Neural cell (in vitro differentiated cells): ENCODE results near the gene COBL. TPM values are rescaled to one million over a fixed set of nuclear protein-coding genes. Genes with fewer than 3 reads are reported as not detected.

ENCODE experiments used
- H2AFZ ChIP-seq: fragments of 200-600, 300-800 bp; sonication (generic), shearing (Covaris generic); 2 replicates; pipeline ENCODE4 v1.6.0; 2014; ENCODE audit warnings: low read depth, mild to moderate bottlenecking, antibody characterized with exemption, low read length, moderate library complexity
- H3F3A ChIP-seq: fragments of 200-600 bp; shearing (Covaris generic); 2 replicates; pipeline ENCODE4 v1.6.1; 2016; ENCODE audit warnings: mild to moderate bottlenecking, moderate library complexity, mixed read lengths, antibody characterized with exemption, low read length; ENCODE audit not compliant: insufficient read depth, poor library complexity, severe bottlenecking
- H3K27ac ChIP-seq: fragments of 200-600, 300-800 bp; sonication (generic), shearing (Covaris generic); 2 replicates; pipeline ENCODE4 v1.5.1; 2014; ENCODE audit warnings: mild to moderate bottlenecking, low read length, moderate library complexity
- H3K27me3 ChIP-seq: fragments of 300-800, 200-600 bp; sonication (generic), shearing (Covaris generic); 2 replicates; pipeline ENCODE4 v1.6.0; 2014; ENCODE audit warnings: mild to moderate bottlenecking, low read depth, low read length, moderate library complexity; ENCODE audit not compliant: insufficient read depth
- H3K36me3 ChIP-seq: fragments of 300-800, 200-600 bp; sonication (generic), shearing (Covaris generic); 2 replicates; pipeline ENCODE4 v1.5.1; 2014; ENCODE audit warnings: mild to moderate bottlenecking, antibody characterized with exemption, low read length, moderate library complexity; ENCODE audit not compliant: insufficient read depth
- H3K4me2 ChIP-seq: fragments of 300-800, 200-600 bp; sonication (generic), shearing (Covaris generic); 2 replicates; pipeline ENCODE4 v1.6.0; 2014; ENCODE audit warnings: mild to moderate bottlenecking, low read length
- H3K4me3 ChIP-seq: fragments of 300-800, 200-600 bp; sonication (generic), shearing (Covaris generic); 2 replicates; pipeline ENCODE4 v1.5.1; 2014; ENCODE audit warnings: mild to moderate bottlenecking, low read length, moderate library complexity
- H3K79me2 ChIP-seq: fragments of 200-600 bp; shearing (Covaris generic); replicated peaks from 2 replicates; pipeline ENCODE4 v1.6.0; 2014; ENCODE audit warnings: mild to moderate bottlenecking, low read length, moderate library complexity; ENCODE audit not compliant: insufficient read depth
- H3K9ac ChIP-seq: fragments of 300-800, 200-600 bp; sonication (generic), shearing (Covaris generic); 2 replicates; pipeline ENCODE4 v1.6.1; 2016; ENCODE audit warnings: mild to moderate bottlenecking, low read length, mixed read lengths
- H3K9me2 ChIP-seq: fragments of 200-600 bp; shearing (Covaris generic); 2 replicates; pipeline ENCODE4 v1.6.1; 2016; ENCODE audit warnings: mild to moderate bottlenecking, low read length, mixed read lengths; ENCODE audit not compliant: insufficient read depth
- H3K9me3 ChIP-seq: fragments of 200-600, 300-800 bp; sonication (generic), shearing (Covaris generic); 2 replicates; pipeline ENCODE4 v1.6.1; 2016; ENCODE audit warnings: mild to moderate bottlenecking, mixed run types, low read length, moderate library complexity, mixed read lengths
- H4K20me1 ChIP-seq: fragments of 200-600 bp; shearing (Covaris generic); 2 replicates; pipeline ENCODE4 v1.6.1; 2016; ENCODE audit warnings: mild to moderate bottlenecking, mixed run types; ENCODE audit not compliant: insufficient read depth
- CTCF ChIP-seq: fragments of 450-650 bp; IDR thresholded peaks from 2 replicates; pipeline ENCODE4 v1.5.1; 2014; ENCODE audit warnings: antibody characterized with exemption, mild to moderate bottlenecking, moderate library complexity; ENCODE audit not compliant: poor library complexity, severe bottlenecking
- EP300 ChIP-seq: fragments of 450-650 bp; conservative IDR thresholded peaks from 2 replicates; pipeline ENCODE4 v1.6.1; 2014; ENCODE audit warnings: antibody characterized with exemption, mild to moderate bottlenecking, moderate library complexity; ENCODE audit not compliant: poor library complexity, severe bottlenecking
- EZH2 ChIP-seq: fragments of 200-600, 300-800 bp; shearing (Covaris generic), sonication (generic); IDR thresholded peaks from 2 replicates; pipeline ENCODE4 v1.6.1; 2014; ENCODE audit warnings: antibody characterized with exemption, low read length, borderline replicate concordance, mild to moderate bottlenecking; ENCODE audit not compliant: insufficient read depth, poor library complexity, severe bottlenecking
- MXI1 ChIP-seq: fragments of 450-650 bp; conservative IDR thresholded peaks from 2 replicates; pipeline ENCODE4 v1.6.1; 2014; ENCODE audit warnings: antibody characterized with exemption, mild to moderate bottlenecking; ENCODE audit not compliant: poor library complexity, severe bottlenecking
- POLR2AphosphoS5 ChIP-seq: IDR thresholded peaks from 2 replicates; pipeline ENCODE4 v1.6.1; 2012
- RAD21 ChIP-seq: fragments of 450-650 bp; conservative IDR thresholded peaks from 2 replicates; pipeline ENCODE4 v1.6.1; 2014; ENCODE audit warnings: antibody characterized with exemption, mild to moderate bottlenecking, moderate library complexity
- REST ChIP-seq: IDR thresholded peaks from 2 replicates; pipeline ENCODE4 v1.6.1; 2012; ENCODE audit warnings: borderline replicate concordance
- SMC3 ChIP-seq: fragments of 450-650 bp; conservative IDR thresholded peaks from 2 replicates; pipeline ENCODE4 v1.6.1; 2014; ENCODE audit warnings: antibody characterized with exemption, mild to moderate bottlenecking, moderate library complexity; ENCODE audit not compliant: poor library complexity
- TAF1 ChIP-seq: IDR thresholded peaks from 2 replicates; pipeline ENCODE4 v1.6.1; 2012; ENCODE audit warnings: low read depth
- polyA plus RNA-seq: library from polyadenylated mRNA; depleted of rRNA; stranded (reverse); fragments of >200 nt; gene quantifications from 2 replicates; pipeline ENCODE4 v1.2.3, GENCODE V29; 2014

The COBL gene
- polyA plus RNA-seq, 1 donor from 2014 or later = 0.12 TPM

- Histone ChIP-seq H3K9me2 (no peaks in the 10 kb centered on the region), H4K20me1 (no peaks in the 10 kb centered on the region), H3K4me3 (no peak overlapping the region), H3K27me3 (no peaks in the 10 kb centered on the region), H3K36me3 (no peaks in the 10 kb centered on the region), H3F3A (no peaks in the 10 kb centered on the region), H3K9me3 (no peaks in the 10 kb centered on the region), H3K27ac (no peak overlapping the region), H3K4me2 (no peak overlapping the region), H3K9ac (no peak overlapping the region), H3K79me2 (no peaks in the 10 kb centered on the region), H2AFZ (no peak overlapping the region)
- TF ChIP-seq MXI1 = no peak
- no peak for TF ChIP-seq POLR2AphosphoS5
- TF ChIP-seq TAF1 = no peak
- TF ChIP-seq EP300 = no peak
- TF ChIP-seq EZH2 = no peak
- no peak for TF ChIP-seq CTCF
Observed at GRCh38 chr7:51256209-51256781, 60.3 kb downstream of the COBL start.

- H3K36me3 ChIP-seq = no peaks in the 10 kb centered on the region
- no peaks in the 10 kb centered on the region for H3K9me2 ChIP-seq
- H3K4me2 ChIP-seq = no peak overlapping the region
- H3K27ac ChIP-seq = no peak overlapping the region
- no peaks in the 10 kb centered on the region for H4K20me1 ChIP-seq
- H3K79me2 ChIP-seq = no peaks in the 10 kb centered on the region
- H3F3A ChIP-seq = no peaks in the 10 kb centered on the region
- H3K27me3 ChIP-seq = no peaks in the 10 kb centered on the region
- no peaks in the 10 kb centered on the region for H3K9me3 ChIP-seq
- H3K4me3 ChIP-seq = no peak overlapping the region
- no peak overlapping the region for H2AFZ ChIP-seq
- H3K9ac ChIP-seq = no peak overlapping the region
- TF ChIP-seq MXI1 = no peak
- no peak for TF ChIP-seq CTCF
- no peak for TF ChIP-seq TAF1
- TF ChIP-seq REST = no peak
- no peak for TF ChIP-seq SMC3
- no peak for TF ChIP-seq RAD21
- TF ChIP-seq EZH2 = no peak
Observed at GRCh38 chr7:51255536-51256208, 60.9 kb downstream of the COBL start.
